GM12878 (cell line): ENCODE measurements around the gene SH3BP5. TPM values are rescaled to one million over a fixed set of nuclear protein-coding genes. Genes with fewer than 3 reads are reported as not detected.

ENCODE experiments used
- ATAC-seq: fragments of 200-7000 bp; cut with Tn5 transposase; 3 replicates; pipeline ENCODE4 v1.9.1; 2020; ENCODE audit warnings: mild to moderate bottlenecking, moderate library complexity
- BruUV-seq: library from RNA; stranded (reverse); fragments of 400-500 nt; replicated peaks from 2 replicates; lab custom pipeline; 2021; lab: Mats Ljungman, UMichigan
- CTCF ChIA-PET: fragments of 300-600 bp; sonication (Branson Sonifier 250); formaldehyde crosslinking; extraction: SDS; loops from one replicate; lab custom pipeline; 2021; ENCODE audit warnings: inconsistent platforms; lab: Yijun Ruan, JAX
- POLR2A ChIA-PET: fragments of 350-600 bp; formaldehyde crosslinking; extraction: SDS; loops from one replicate; lab custom pipeline; 2021; ENCODE audit warnings: inconsistent platforms; lab: Charles Lee
- RAD21 ChIA-PET: fragments of 300-600 bp; sonication (Branson Sonifier 250); formaldehyde crosslinking; loops from one replicate; lab custom pipeline; 2023; ENCODE audit warnings: antibody characterized with exemption; ENCODE audit not compliant: unreplicated experiment; lab: Charles Lee
- SMC1A ChIA-PET: fragments of 300-600 bp; sonication (Branson Sonifier 250); formaldehyde crosslinking; loops from one replicate; lab custom pipeline; 2023; ENCODE audit not compliant: unreplicated experiment, uncharacterized antibody; lab: Charles Lee
- DNase-seq: peaks from one replicate; pipeline ENCODE4 v3.0.0-alpha.2; 2011; ENCODE audit warnings: low read depth, low spot score
- FAIRE-seq: peaks from 3 replicates; lab custom pipeline; 2011; peaks lifted over from hg19 to GRCh38; lab: Jason Lieb, UNC
- H2AFZ ChIP-seq: 2 replicates; pipeline ENCODE4 v1.6.0; 2011; ENCODE audit warnings: low read depth, low read length, control low read depth; ENCODE audit not compliant: control insufficient read depth
- H3K27ac ChIP-seq: 2 replicates; pipeline ENCODE4 v1.5.1; 2011; ENCODE audit warnings: control low read depth; ENCODE audit not compliant: control insufficient read depth, insufficient read depth
- H3K27me3 ChIP-seq, 2 experiments: replicated peaks in 1 of 2; 2 replicates each; pipeline versions ENCODE4 v1.6.0 to v1.6.1; 2011; ENCODE audit warnings: low read length in 1 of 2; ENCODE audit not compliant: control insufficient read depth in 2 of 2, insufficient read depth in 2 of 2
- H3K36me3 ChIP-seq, 2 experiments: 2 replicates each; pipeline ENCODE4 v1.5.1; 2011; ENCODE audit warnings: low read length in 1 of 2; ENCODE audit not compliant: control insufficient read depth in 2 of 2, insufficient read depth in 2 of 2
- H3K4me1 ChIP-seq: 2 replicates; pipeline ENCODE4 v1.6.1; 2011; ENCODE audit warnings: mild to moderate bottlenecking, low read length, moderate library complexity, mixed read lengths; ENCODE audit not compliant: control insufficient read depth, insufficient read depth
- H3K4me2 ChIP-seq: 2 replicates; pipeline ENCODE4 v1.6.0; 2011; ENCODE audit warnings: control low read depth; ENCODE audit not compliant: control insufficient read depth, insufficient read depth
- H3K4me3 ChIP-seq: fragments of 200-600 bp; sonication (generic); 2 replicates; pipeline ENCODE4 v1.5.1; 2016
- H3K79me2 ChIP-seq: 2 replicates; pipeline ENCODE4 v1.6.0; 2011; ENCODE audit warnings: low read length; ENCODE audit not compliant: control insufficient read depth, insufficient read depth
- H3K9ac ChIP-seq: 2 replicates; pipeline ENCODE4 v1.8.0; 2011; ENCODE audit warnings: low read length, control low read depth, mixed read lengths; ENCODE audit not compliant: control insufficient read depth, insufficient read depth
- H3K9me3 ChIP-seq: replicated peaks from 3 replicates; pipeline ENCODE4 v1.5.1; 2011; ENCODE audit warnings: mild to moderate bottlenecking, low read length; ENCODE audit not compliant: control insufficient read depth, insufficient read depth
- H4K20me1 ChIP-seq: 2 replicates; pipeline ENCODE4 v1.6.0; 2011; ENCODE audit not compliant: control insufficient read depth, insufficient read depth
- ATF2 ChIP-seq: IDR thresholded peaks from 2 replicates; pipeline ENCODE4 v1.6.1; 2012; ENCODE audit warnings: low read length, inconsistent platforms
- FOS ChIP-seq: IDR thresholded peaks from 3 replicates; pipeline ENCODE4 v1.6.1; 2011; ENCODE audit warnings: borderline replicate concordance; ENCODE audit not compliant: insufficient read length; ENCODE audit errors: extremely low read depth
- HDAC2 ChIP-seq: fragments of 200-600 bp; sonication (generic); IDR thresholded peaks from 2 replicates; pipeline ENCODE4 v1.6.1; 2017
- HDGF ChIP-seq: fragments of 450-650 bp; IDR thresholded peaks from 2 replicates; pipeline ENCODE4 v1.6.1; 2016; ENCODE audit warnings: antibody characterized with exemption
- MYB ChIP-seq: fragments of 150-350 bp; IDR thresholded peaks from 2 replicates; pipeline ENCODE4 v1.6.1; 2014; ENCODE audit warnings: mild to moderate bottlenecking, low read depth, low read length, borderline replicate concordance
- NR2F1 ChIP-seq: fragments of 450-650 bp; conservative IDR thresholded peaks from 2 replicates; pipeline ENCODE4 v1.6.1; 2017; ENCODE audit warnings: mild to moderate bottlenecking
- RCOR1 ChIP-seq: conservative IDR thresholded peaks from 2 replicates; pipeline ENCODE4 v1.6.1; 2012; ENCODE audit warnings: low read depth, low read length, improper control_type of control experiment
- SIN3A ChIP-seq: IDR thresholded peaks from 2 replicates; pipeline ENCODE4 v1.6.1; 2012; ENCODE audit warnings: low read depth, low read length, improper control_type of control experiment
- TCF12 ChIP-seq: IDR thresholded peaks from 2 replicates; pipeline ENCODE4 v1.6.1; 2011; ENCODE audit warnings: low read depth, mild to moderate bottlenecking, low read length
- ZNF384 ChIP-seq: IDR thresholded peaks from 2 replicates; pipeline ENCODE4 v1.6.1; 2012; ENCODE audit warnings: low read depth, mild to moderate bottlenecking, low read length, improper control_type of control experiment, borderline replicate concordance
- ZNF622 ChIP-seq: fragments of 450-650 bp; IDR thresholded peaks from 2 replicates; pipeline ENCODE4 v1.6.1; 2017; ENCODE audit warnings: mild to moderate bottlenecking, inconsistent platforms
- WGBS: methylation state at CpG from one replicate; pipeline ENCODE4 v1.1.6; 2016; ENCODE audit warnings: low lambda C conversion rate; ENCODE audit not compliant: insufficient replicate concordance, insufficient coverage; ENCODE audit errors: missing lambda C conversion rate; 5-methylcytosine and 5-hydroxymethylcytosine counted together
- in situ Hi-C: fragments of 300-500 bp; cut with MboI; formaldehyde crosslinking; loops from 9 replicates; pipeline ENCODE4 v1.14.3; 2018; ENCODE audit warnings: mixed read lengths
- intact Hi-C: fragments of 100-400 bp; cut with micrococcal nuclease; formaldehyde crosslinking; loops from one replicate; pipeline ENCODE4 v1.14.2; 2022; ENCODE audit not compliant: unreplicated experiment
- polyA plus RNA-seq, 11 experiments: library from polyadenylated mRNA; depleted of rRNA in 4 of 11; unstranded in 6 of 11; stranded (reverse) in 5 of 11; fragments of >200 nt; fragmentation: Nextera tagmentation in 4 of 11; fragmentation: Illumina TruSeq in 1 of 11; extraction: Ambion mirVana in 4 of 11; extraction: Trizol in 1 of 11; gene quantifications; 1 replicate in 1 of 11; 2 replicates in 10 of 11; pipeline versions ENCODE4 v1.2.1 to v1.2.3, GENCODE V29; 2011 to 2016; ENCODE audit warnings: inconsistent platforms in 2 of 11, missing spikeins in 2 of 11, low read depth in 1 of 11
- total RNA-seq, 4 experiments: library from RNA; depleted of rRNA in 3 of 4; stranded (reverse); fragments of >200 nt in 3 of 4; fragmentation: Illumina TruSeq in 1 of 4; extraction: Trizol in 1 of 4; gene quantifications; 2 replicates each; pipeline versions ENCODE4 v1.2.1 to v1.2.3, GENCODE V29; 2013 to 2021
- TF ChIP-seq, protein P1 (sequence below): fragments of 150-350 bp; IDR thresholded peaks from 2 replicates; pipeline ENCODE4 v1.6.1; 2016; ENCODE audit warnings: low read depth, low read length
- TF ChIP-seq, protein P2 (sequence below): fragments of 450-650 bp; IDR thresholded peaks from 2 replicates; pipeline ENCODE4 v1.6.1; 2017; ENCODE audit warnings: mild to moderate bottlenecking, moderate library complexity

SH3BP5 gene
- total and polyA plus RNA-seq, 10 of the 15 experiments (the other 5 are each of a cell fraction or from before 2014, with no cell fraction given), result 14.9 to 87.5 (median 43.7) TPM

- TF ChIP-seq, protein P1, sequence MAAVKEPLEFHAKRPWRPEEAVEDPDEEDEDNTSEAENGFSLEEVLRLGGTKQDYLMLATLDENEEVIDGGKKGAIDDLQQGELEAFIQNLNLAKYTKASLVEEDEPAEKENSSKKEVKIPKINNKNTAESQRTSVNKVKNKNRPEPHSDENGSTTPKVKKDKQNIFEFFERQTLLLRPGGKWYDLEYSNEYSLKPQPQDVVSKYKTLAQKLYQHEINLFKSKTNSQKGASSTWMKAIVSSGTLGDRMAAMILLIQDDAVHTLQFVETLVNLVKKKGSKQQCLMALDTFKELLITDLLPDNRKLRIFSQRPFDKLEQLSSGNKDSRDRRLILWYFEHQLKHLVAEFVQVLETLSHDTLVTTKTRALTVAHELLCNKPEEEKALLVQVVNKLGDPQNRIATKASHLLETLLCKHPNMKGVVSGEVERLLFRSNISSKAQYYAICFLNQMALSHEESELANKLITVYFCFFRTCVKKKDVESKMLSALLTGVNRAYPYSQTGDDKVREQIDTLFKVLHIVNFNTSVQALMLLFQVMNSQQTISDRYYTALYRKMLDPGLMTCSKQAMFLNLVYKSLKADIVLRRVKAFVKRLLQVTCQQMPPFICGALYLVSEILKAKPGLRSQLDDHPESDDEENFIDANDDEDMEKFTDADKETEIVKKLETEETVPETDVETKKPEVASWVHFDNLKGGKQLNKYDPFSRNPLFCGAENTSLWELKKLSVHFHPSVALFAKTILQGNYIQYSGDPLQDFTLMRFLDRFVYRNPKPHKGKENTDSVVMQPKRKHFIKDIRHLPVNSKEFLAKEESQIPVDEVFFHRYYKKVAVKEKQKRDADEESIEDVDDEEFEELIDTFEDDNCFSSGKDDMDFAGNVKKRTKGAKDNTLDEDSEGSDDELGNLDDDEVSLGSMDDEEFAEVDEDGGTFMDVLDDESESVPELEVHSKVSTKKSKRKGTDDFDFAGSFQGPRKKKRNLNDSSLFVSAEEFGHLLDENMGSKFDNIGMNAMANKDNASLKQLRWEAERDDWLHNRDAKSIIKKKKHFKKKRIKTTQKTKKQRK, result no peak
- TF ChIP-seq ATF2, result no peak
Observed at GRCh38 chr3:15294929-15295328, 37.5 kb downstream of the SH3BP5 start (continued).

DNA sequence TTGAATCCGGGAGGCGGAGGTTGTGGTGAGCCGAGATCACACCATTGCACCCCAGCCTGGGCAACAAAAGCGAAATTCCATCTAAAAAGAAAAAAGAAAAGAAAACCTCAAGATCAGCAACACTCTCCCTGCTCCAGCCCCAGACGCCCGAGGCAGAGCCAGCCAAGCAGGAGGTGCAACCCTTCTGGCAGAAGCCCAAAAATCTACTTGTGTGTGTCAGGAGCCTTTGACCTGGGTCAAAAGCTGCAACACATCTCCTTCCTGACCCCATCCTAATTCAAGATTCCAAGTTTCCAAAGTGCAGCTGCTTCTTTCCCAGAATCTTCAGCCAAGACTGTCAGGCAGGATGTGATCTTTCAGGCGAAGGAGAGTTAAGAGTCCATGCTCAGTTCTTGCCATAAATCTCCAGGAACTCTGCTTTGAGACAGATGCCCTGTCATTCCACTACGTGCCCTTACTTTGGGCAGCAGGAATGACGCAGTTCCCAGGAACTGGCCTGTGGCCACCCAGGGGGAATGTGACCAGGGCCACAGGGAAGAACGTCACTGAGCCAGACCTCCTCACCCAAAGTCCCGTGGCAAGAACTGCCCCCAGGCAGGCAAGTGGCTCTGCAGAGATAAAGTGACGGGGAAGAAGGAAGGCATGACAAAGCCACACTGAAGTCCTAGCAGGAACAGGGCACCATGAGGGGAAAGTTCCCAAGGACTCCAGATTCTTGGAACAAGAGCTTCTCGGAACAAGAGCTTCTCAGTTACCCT lies 39.4 kb downstream of the SH3BP5 start:
- CTCF ChIA-PET, result interaction anchor here (0.6 to 3.4 kb wide), 5 partner anchors 17 to 184 kb away, joined by 3 to 14 read pairs (median 7); no protein-coding TSS in a partner anchor
- SMC1A ChIA-PET, result interaction anchor here (0.6 to 3.6 kb wide), 10 partner anchors 9 to 92 kb away, joined by 3 to 19 read pairs (median 4); partner anchors contain the start of gene SH3BP5
- Histone ChIP-seq H3K4me2 (peak overlapping the region; percentile 59), H3K9me3 (no peaks in the 10 kb centered on the region; the same call in 2 of the 3 replicates), H3K27me3 (no peaks in the 10 kb centered on the region), H3K4me3 (peak overlapping the region; percentile 17; the same call in 1 of the 2 replicates), H3K27ac (peak overlapping the region; percentile 73), H3K36me3 (peaks cover 6 to 20% of the 10 kb centered on the region in 2 experiments), H3K79me2 (peaks cover 2% of the 10 kb centered on the region; the same call in 1 of the 2 replicates), H4K20me1 (no peaks in the 10 kb centered on the region), H3K4me1 (peaks cover 38% of the 10 kb centered on the region), H3K9ac (no peak overlapping the region), H2AFZ (no peak overlapping the region)
- 68% methylated on average over 13 of the region's 13 CpGs for WGBS
- in situ Hi-C loops, result no loop called here
- RAD21 ChIA-PET, result interaction anchor here (0.6 to 3.0 kb wide), 7 partner anchors 17 to 264 kb away, joined by 3 to 12 read pairs (median 5); no protein-coding TSS in a partner anchor
- intact Hi-C loops, result loop anchor here (1.0 to 2.0 kb wide), 3 partner anchors 18 to 69 kb away; no protein-coding TSS in a partner anchor
- ATAC-seq (no peak; the same call in 2 of the 3 replicates), FAIRE-seq (no peak), DNase-seq (no peak)
- POLR2A ChIA-PET, result interaction anchor here (0.6 to 1.7 kb wide), 3 partner anchors 20 to 89 kb away, joined by 3 to 6 read pairs (median 3); no protein-coding TSS in a partner anchor
- no TSS peak for BruUV-seq
- no peak for TF ChIP-seq SIN3A
- TF ChIP-seq, protein P2, sequence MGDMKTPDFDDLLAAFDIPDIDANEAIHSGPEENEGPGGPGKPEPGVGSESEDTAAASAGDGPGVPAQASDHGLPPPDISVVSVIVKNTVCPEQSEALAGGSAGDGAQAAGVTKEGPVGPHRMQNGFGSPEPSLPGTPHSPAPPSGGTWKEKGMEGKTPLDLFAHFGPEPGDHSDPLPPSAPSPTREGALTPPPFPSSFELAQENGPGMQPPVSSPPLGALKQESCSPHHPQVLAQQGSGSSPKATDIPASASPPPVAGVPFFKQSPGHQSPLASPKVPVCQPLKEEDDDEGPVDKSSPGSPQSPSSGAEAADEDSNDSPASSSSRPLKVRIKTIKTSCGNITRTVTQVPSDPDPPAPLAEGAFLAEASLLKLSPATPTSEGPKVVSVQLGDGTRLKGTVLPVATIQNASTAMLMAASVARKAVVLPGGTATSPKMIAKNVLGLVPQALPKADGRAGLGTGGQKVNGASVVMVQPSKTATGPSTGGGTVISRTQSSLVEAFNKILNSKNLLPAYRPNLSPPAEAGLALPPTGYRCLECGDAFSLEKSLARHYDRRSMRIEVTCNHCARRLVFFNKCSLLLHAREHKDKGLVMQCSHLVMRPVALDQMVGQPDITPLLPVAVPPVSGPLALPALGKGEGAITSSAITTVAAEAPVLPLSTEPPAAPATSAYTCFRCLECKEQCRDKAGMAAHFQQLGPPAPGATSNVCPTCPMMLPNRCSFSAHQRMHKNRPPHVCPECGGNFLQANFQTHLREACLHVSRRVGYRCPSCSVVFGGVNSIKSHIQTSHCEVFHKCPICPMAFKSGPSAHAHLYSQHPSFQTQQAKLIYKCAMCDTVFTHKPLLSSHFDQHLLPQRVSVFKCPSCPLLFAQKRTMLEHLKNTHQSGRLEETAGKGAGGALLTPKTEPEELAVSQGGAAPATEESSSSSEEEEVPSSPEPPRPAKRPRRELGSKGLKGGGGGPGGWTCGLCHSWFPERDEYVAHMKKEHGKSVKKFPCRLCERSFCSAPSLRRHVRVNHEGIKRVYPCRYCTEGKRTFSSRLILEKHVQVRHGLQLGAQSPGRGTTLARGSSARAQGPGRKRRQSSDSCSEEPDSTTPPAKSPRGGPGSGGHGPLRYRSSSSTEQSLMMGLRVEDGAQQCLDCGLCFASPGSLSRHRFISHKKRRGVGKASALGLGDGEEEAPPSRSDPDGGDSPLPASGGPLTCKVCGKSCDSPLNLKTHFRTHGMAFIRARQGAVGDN, result no peak
- no peak for TF ChIP-seq RCOR1
- no peak for TF ChIP-seq FOS
- no peak for TF ChIP-seq HDGF
- no peak for TF ChIP-seq TCF12
- TF ChIP-seq HDAC2, result no peak
- TF ChIP-seq ZNF384, result no peak
- TF ChIP-seq NR2F1, result no peak
- TF ChIP-seq MYB, result no peak
- TF ChIP-seq ZNF622, result no peak
